Omental fat pad (tissue), 4 donors: Measurements from ENCODE around the gene SNX9. TPM values are rescaled to one million over a fixed set of nuclear protein-coding genes. Genes with fewer than 3 reads are reported as not detected.
A peak's percentile ranks its signal among the peaks of the same experiment; 100 is the strongest.

Experiments used
- ATAC-seq: fragments of 150-250 bp; one replicate; pipeline ENCODE4 v1.9.1; 2016; ENCODE audit warnings: mild to moderate bottlenecking, moderate library complexity; ENCODE audit not compliant: low FRiP score
- DNase-seq: peaks from one replicate; pipeline ENCODE4 v3.0.0-alpha.2; 2019; ENCODE audit warnings: low spot score
- total RNA-seq, 4 donors: library from RNA; depleted of rRNA; stranded (reverse); fragments of >200 nt; gene quantifications; one replicate each; pipeline ENCODE4 v1.1.0, GENCODE V29; 2016
- TF ChIP-seq, protein P1 (sequence below), 3 donors: fragments of 450-650 bp; IDR thresholded peaks; one replicate each; pipeline ENCODE4 v1.5.1; 2016 to 2017; ENCODE audit warnings: antibody characterized with exemption in 3 of 3, mild to moderate bottlenecking in 3 of 3, moderate library complexity in 2 of 3

Gene SNX9
- total RNA-seq, 4 donors from 2014 or later = 61.8 to 89.6 (median 76.3) TPM

DNA sequence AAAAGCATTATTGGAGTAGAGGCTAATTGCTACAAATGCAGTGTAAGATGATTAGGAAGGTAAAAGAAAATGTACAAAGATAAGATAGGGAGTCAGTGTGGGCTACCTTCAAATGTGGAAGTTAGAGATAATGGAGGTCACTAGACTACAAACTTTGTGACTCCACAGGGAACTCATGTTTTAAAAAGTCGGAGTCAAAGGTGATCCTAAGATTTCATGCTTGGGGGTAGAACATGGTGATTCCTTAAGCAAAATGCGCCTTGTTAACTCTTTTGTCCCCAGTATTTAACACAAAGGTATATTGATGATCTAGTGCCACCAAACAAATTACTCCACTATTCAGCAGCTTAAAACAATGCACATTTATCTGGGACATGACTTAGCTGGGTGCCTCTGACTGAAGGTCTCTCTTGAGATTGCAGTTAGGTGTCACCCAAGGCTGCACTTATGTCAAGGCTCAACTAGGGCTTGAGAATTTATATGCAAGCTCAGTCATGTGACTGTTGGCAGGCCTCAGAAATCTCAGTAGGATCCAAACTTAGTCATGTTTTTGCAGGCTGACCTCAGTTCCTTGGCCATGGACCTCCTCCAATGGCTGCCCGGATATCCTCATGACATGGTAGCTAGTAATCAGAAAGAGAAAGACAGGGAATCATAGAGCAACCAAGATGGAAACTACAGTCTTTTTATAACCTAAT lies 11.4 kb upstream of the SNX9 start:
- TF ChIP-seq, protein P1, sequence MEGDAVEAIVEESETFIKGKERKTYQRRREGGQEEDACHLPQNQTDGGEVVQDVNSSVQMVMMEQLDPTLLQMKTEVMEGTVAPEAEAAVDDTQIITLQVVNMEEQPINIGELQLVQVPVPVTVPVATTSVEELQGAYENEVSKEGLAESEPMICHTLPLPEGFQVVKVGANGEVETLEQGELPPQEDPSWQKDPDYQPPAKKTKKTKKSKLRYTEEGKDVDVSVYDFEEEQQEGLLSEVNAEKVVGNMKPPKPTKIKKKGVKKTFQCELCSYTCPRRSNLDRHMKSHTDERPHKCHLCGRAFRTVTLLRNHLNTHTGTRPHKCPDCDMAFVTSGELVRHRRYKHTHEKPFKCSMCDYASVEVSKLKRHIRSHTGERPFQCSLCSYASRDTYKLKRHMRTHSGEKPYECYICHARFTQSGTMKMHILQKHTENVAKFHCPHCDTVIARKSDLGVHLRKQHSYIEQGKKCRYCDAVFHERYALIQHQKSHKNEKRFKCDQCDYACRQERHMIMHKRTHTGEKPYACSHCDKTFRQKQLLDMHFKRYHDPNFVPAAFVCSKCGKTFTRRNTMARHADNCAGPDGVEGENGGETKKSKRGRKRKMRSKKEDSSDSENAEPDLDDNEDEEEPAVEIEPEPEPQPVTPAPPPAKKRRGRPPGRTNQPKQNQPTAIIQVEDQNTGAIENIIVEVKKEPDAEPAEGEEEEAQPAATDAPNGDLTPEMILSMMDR (IDR thresholded peaks at IDR 0.05) = no peak
- no peak for ATAC-seq

DNA sequence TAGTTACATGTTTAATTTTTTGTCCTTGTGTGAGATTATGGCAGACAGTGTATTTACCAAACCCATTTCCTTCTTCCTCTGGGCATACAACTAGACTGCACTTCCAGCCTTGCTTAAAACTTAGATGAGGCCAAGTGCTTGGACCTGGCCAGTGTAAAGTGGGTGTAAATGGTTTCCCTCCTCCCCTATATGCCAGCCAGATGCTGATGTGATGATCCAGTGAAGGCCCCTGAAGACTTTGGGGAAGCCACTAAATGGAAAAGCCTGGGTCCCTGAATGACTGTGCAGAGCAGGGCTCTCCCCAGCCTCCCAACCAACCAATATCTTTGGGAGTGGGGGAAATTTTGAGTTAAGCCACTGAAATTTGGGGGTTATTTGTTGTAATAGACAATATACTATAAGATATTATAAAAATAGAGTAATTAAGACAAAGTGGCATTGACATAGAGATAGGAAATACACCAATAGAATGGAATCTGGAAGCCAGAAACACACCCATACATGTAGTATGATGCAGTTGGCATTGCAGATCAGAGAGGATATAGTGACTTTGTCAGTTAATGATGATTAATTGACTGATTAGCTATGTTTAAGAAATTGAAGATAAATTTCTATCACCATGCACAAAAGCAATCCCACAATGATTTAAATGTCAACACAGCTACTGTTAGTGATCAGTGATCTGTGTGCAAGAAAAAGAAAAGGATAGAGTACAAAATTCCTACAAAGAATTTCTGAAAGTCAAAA lies 10.4 kb upstream of the SNX9 start:
- ATAC-seq (no peak), DNase-seq (no peak)
- TF ChIP-seq, protein P1 (IDR thresholded peaks at IDR 0.05) = no peak

More for the DNA sequence above, 11.4 kb upstream of the SNX9 start:
- DNase-seq = no peak

DNA sequence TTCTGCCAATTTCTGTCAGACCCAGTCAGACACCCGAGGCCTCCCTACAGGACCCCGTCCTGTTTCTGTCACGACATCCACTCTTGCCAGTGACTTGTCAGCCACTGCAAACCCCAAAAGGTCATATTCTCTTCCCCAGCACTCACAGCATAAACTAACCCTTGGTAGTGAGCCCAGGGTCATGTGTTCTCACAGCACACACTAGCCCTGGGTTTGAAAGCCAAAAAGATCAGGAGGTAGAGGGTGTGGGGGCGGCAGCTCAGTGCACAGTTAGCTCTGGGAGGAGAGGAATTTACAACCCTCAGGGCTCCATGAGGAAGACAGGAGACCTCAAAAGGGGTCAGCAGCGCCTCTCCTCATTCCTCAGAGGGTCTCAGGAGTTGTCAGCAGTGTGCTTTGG lies 9.9 kb upstream of the SNX9 start:
- DNase-seq = no peak

DNA sequence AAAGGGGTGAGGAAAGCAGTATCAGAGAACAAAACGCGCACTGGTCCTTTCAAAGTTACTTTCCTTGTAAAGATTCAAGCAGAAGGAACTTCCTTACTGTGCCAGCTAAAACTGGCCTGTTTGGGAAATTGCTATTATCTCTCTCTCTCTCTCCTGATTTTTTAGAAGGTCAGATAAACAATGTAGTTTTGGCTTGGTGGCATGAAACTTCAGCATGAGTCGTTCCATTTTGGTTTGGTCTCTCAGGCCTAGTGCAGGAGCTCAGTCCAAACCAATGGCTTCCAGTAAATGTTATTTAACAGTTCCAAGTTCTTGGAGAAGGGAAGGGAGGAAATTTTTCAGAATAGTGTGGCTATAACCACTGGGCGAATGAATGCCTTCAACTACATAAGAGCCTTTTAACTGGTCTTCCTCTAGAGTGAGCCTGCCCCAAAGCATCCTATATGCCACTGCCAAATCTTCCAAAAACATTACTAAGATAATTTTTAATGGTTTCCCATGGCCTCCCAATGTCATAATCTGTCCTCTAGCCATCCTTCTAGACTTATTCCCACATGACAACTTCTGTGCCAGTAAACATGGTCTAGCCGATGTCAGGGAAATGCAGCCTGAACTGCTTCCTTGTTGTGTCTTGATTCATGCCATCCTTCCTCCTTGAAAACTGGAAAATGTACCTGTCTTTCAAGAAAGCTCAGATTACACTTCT lies 9.1 kb upstream of the SNX9 start:
- TF ChIP-seq, protein P1 (IDR thresholded peaks at IDR 0.05) = no peak
- ATAC-seq = peak; percentile 78
- DNase-seq = no peak

More for the DNA sequence above, 9.9 kb upstream of the SNX9 start:
- TF ChIP-seq, protein P1 (IDR thresholded peaks at IDR 0.05) = no peak
- ATAC-seq = peak; percentile 39

DNA sequence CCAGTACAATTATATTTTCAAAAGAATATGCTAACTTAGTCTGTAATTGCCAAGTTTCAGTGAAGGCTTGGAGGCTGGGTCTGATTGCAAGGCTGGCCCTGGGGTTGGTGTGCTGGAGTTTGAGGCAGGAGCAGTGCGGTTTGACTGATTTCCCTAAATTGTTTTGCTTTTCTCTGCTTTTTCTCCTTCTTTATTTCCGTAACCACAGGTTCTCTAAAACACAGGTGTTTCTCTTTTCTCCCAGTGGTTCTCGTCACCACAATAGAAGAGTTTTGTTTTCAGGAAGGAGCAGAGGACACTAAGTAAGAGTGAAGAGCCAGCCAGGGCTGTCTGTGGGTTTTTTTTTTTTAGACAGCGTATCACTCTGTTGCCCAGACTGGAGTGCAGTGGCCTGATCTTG lies 8.2 kb upstream of the SNX9 start:
- DNase-seq (no peak), ATAC-seq (no peak)
- TF ChIP-seq, protein P1 (IDR thresholded peaks at IDR 0.05) = no peak

DNA sequence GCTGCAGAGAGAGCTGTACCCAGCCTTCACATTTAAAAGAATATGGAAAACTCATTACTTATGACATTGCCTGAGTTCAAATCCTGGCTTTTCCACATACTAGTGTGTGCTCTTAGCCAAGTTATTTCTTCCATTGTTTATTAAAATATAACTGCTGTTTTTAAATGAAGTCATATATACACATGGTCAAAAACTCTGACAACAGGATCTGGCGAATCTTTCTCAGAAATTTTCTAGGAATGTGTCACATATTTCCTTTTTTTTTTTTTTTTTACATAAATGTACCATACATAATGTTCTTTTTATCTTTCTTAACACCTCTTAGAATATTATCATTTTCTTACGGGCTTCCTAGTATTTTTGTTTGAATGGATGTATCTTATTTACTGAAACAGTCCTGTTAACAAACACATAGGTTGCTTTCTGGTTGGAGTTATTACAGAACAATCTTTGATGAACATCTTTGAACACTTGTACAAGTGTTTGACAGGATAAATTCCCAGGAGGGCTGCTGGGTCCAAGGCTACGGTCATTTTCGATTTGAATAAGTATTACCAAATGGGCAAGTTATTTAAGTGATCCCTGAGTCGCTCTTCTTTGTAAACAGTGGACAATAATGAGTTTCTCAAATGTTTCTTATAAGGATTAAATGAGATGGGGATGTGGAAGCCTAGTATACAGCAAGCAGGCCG lies 1.6 kb upstream of the SNX9 start:
- TF ChIP-seq, protein P1 (IDR thresholded peaks at IDR 0.05) = no peak
- DNase-seq = no peak
- ATAC-seq = no peak
